ENCODE results near the gene RNF166.

The RNF166 gene

GRCh38 chr16:88687254-88687576 is 19.0 kb downstream of the RNF166 start:
- Histone ChIP-seq H3K27me3 (ENCODE audit: control insufficient read depth, insufficient read depth, low read length) (peaks cover 21% of the 10 kb centered on the region), H3K36me3 (ENCODE audit: control insufficient read depth, insufficient read depth, low read length) (no peaks in the 10 kb centered on the region), H3K4me3 (ENCODE audit: low read length) (no peak overlapping the region), H3K4me1 (ENCODE audit: control insufficient read depth, insufficient read depth, low read length) (no peaks in the 10 kb centered on the region), H3K27ac (ENCODE audit: low read depth, low read length) (no peak overlapping the region), H3K9ac (ENCODE audit: low read length) (no peak overlapping the region)

DNA sequence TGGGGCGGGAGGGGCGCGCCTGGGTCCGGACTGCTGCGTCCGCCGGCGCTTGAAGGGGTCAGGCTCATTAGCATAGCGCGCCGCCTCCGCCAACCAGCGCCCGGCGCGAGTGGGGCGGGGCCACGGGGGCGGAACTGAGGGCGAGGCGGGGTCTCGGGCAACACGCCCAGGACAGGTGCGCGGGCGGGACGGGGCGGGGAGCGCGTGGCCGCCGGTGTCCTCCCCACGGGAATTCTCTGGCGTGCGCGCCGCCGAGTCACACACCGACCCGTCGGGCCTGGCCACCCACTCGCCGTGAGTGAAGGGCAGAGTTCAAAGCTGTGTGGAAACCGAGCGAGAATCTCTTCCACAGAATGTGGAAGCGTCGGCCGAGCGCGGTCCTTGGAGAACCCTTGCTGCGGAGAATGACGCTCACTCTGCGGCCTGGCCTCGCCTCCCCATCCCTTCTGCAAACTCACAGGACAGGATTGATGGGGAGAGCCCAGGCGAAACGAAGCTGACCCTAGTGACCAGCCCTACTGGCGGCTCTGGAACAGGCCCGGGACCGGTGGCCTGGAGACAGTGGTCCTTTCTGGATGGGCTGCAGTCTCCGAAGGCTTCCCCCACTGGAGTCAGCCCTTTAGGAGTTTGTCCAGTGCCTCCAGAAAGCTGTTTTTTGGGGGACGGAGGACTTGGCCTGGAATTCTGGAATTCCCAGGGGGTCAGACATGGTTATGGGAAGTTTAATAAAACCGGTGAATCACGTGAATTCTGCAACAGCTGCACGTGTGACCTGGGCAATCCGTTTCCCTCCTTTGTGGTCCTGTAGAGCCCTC is 19.6 kb downstream of the RNF166 start, which contains the start of gene SNAI3:
Gene SNAI3 (minus strand): TSS at position 69 of the 815 bp plus-strand sequence. CDS start 101 bp downstream, outside the sequence.
- Histone ChIP-seq H3K27ac (ENCODE audit: low read depth, low read length) (no peak within 1 kb of the TSS), H3K36me3 (ENCODE audit: control insufficient read depth, insufficient read depth, low read length) (no peaks in the 10 kb centered on the region), H3K9ac (ENCODE audit: low read length) (no peak within 1 kb of the TSS), H3K4me1 (ENCODE audit: control insufficient read depth, insufficient read depth, low read length) (no peaks in the 10 kb centered on the region), H3K4me3 (ENCODE audit: low read length) (peak within 1 kb of the TSS; percentile 64), H3K27me3 (ENCODE audit: control insufficient read depth, insufficient read depth, low read length) (peaks cover 21% of the 10 kb centered on the region)

DNA sequence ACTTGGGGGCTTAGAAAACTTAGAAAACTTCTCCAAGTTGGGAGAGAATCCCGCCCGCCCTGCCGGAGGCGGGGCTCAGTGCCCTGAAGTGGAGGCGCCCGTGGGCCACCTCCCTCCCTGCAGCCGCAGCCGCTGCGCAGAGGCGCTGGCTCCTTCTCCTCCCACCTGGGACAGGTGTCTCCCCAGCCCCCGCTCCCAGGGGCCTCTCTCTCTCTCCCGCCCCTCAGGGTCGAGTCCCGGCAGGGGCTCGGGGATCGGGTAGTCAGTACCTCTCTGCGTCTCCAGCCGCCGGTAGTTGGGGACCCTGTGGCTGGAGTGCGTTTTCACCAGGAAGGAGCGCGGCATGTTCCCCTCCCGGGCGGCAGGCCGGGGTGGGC is 20.2 kb downstream of the RNF166 start:
- peaks cover 21% of the 10 kb centered on the region for H3K27me3 ChIP-seq (ENCODE audit: control insufficient read depth, insufficient read depth, low read length)
- no peak overlapping the region for H3K27ac ChIP-seq (ENCODE audit: low read depth, low read length)
- no peak overlapping the region for H3K9ac ChIP-seq (ENCODE audit: low read length)
- H3K36me3 ChIP-seq (ENCODE audit: control insufficient read depth, insufficient read depth, low read length) = no peaks in the 10 kb centered on the region
- no peaks in the 10 kb centered on the region for H3K4me1 ChIP-seq (ENCODE audit: control insufficient read depth, insufficient read depth, low read length)
- H3K4me3 ChIP-seq (ENCODE audit: low read length) = peak overlapping the region; percentile 64

- no peaks in the 10 kb centered on the region for H3K4me1 ChIP-seq (ENCODE audit: control insufficient read depth, insufficient read depth, low read length)
- peaks cover 21% of the 10 kb centered on the region for H3K27me3 ChIP-seq (ENCODE audit: control insufficient read depth, insufficient read depth, low read length)
- H3K4me3 ChIP-seq (ENCODE audit: low read length) = peak overlapping the region; percentile 64
- no peaks in the 10 kb centered on the region for H3K36me3 ChIP-seq (ENCODE audit: control insufficient read depth, insufficient read depth, low read length)
- no peak overlapping the region for H3K9ac ChIP-seq (ENCODE audit: low read length)
- no peak overlapping the region for H3K27ac ChIP-seq (ENCODE audit: low read depth, low read length)
Measured at GRCh38 chr16:88685156-88686061, 20.8 kb downstream of the RNF166 start.

DNA sequence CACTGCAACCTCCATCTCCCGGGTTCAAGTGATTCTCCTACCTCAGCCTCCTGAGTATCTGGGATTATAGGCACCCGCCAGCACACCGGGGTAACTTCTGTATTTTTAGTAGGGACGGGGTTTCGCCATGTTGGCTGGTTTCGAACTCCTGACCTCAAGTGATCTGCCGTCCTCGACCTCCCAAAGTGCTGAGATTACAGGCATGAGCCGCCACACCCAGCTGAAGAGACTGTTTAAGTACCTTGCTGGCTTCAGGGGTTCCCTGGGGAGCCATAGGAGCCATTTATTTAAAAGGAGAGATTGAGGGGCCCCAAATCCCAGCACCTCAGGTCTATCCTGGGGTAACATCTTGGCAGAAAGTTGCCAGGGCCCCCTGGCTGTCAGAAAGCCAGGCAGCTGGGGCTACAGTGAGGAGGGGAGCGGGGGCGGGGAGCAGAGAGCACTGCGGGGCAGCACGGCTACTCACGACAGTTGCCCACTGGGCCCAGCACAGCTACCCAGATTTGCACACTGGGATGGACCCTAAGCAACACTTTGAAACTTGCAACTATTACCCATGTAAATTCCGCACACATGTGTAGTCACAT is 21.5 kb downstream of the RNF166 start:
- Histone ChIP-seq H3K27me3 (ENCODE audit: control insufficient read depth, insufficient read depth, low read length) (peaks cover 21% of the 10 kb centered on the region), H3K27ac (ENCODE audit: low read depth, low read length) (no peak overlapping the region), H3K36me3 (ENCODE audit: control insufficient read depth, insufficient read depth, low read length) (no peaks in the 10 kb centered on the region), H3K9ac (ENCODE audit: low read length) (no peak overlapping the region), H3K4me1 (ENCODE audit: control insufficient read depth, insufficient read depth, low read length) (no peaks in the 10 kb centered on the region), H3K4me3 (ENCODE audit: low read length) (no peak overlapping the region)

GRCh38 chr16:88681709-88682451 is 24.3 kb downstream of the RNF166 start:
- Histone ChIP-seq H3K27me3 (ENCODE audit: control insufficient read depth, insufficient read depth, low read length) (peaks cover 12% of the 10 kb centered on the region), H3K9ac (ENCODE audit: low read length) (no peak overlapping the region), H3K36me3 (ENCODE audit: control insufficient read depth, insufficient read depth, low read length) (no peaks in the 10 kb centered on the region), H3K4me3 (ENCODE audit: low read length) (no peak overlapping the region), H3K27ac (ENCODE audit: low read depth, low read length) (no peak overlapping the region), H3K4me1 (ENCODE audit: control insufficient read depth, insufficient read depth, low read length) (no peaks in the 10 kb centered on the region)

DNA sequence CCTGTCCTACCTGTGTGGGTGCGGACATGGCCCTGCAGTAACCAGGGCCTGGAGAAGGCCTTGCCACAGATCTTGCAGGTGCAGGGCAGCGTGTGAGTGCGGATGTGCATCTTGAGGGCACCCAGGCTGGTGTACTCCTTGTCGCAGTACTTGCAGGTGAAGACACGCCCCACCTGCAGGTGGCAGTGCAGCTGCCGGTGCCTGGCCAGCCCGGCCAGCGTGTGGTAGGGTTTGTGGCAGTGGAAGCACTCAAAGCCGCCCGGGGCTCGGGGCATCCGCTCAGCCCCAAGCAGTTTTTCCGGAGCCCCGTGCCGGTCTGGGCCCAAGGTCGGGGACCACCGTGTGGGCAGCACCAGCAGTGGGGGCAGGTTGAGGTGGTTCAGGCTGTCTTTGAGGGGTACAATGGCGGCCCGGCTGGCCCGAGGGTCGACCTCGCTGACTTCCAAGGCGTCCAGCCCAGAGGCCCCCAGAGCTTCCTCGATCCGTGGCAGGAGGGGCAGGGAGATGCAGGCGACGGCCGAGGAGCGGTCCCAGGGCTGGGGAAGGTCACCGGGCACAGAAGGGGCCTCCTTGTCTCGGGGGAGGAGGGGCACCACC is 25.0 kb downstream of the RNF166 start:
- Histone ChIP-seq H3K27me3 (ENCODE audit: control insufficient read depth, insufficient read depth, low read length) (peaks cover 10% of the 10 kb centered on the region), H3K27ac (ENCODE audit: low read depth, low read length) (no peak overlapping the region), H3K4me3 (ENCODE audit: low read length) (no peak overlapping the region), H3K4me1 (ENCODE audit: control insufficient read depth, insufficient read depth, low read length) (no peaks in the 10 kb centered on the region), H3K9ac (ENCODE audit: low read length) (no peak overlapping the region), H3K36me3 (ENCODE audit: control insufficient read depth, insufficient read depth, low read length) (no peaks in the 10 kb centered on the region)

- Histone ChIP-seq H3K4me1 (ENCODE audit: control insufficient read depth, insufficient read depth, low read length) (no peaks in the 10 kb centered on the region), H3K4me3 (ENCODE audit: low read length) (no peak overlapping the region), H3K27me3 (ENCODE audit: control insufficient read depth, insufficient read depth, low read length) (peaks cover 4% of the 10 kb centered on the region), H3K36me3 (ENCODE audit: control insufficient read depth, insufficient read depth, low read length) (no peaks in the 10 kb centered on the region), H3K9ac (ENCODE audit: low read length) (no peak overlapping the region), H3K27ac (ENCODE audit: low read depth, low read length) (no peak overlapping the region)
Measured at GRCh38 chr16:88680554-88681083, 25.6 kb downstream of the RNF166 start.

- Histone ChIP-seq H3K36me3 (ENCODE audit: control insufficient read depth, insufficient read depth, low read length) (no peaks in the 10 kb centered on the region), H3K27me3 (ENCODE audit: control insufficient read depth, insufficient read depth, low read length) (no peaks in the 10 kb centered on the region), H3K9ac (ENCODE audit: low read length) (no peak overlapping the region), H3K4me1 (ENCODE audit: control insufficient read depth, insufficient read depth, low read length) (no peaks in the 10 kb centered on the region), H3K27ac (ENCODE audit: low read depth, low read length) (no peak overlapping the region), H3K4me3 (ENCODE audit: low read length) (no peak overlapping the region)
Measured at GRCh38 chr16:88678224-88678979, 27.8 kb downstream of the RNF166 start.

- no peaks in the 10 kb centered on the region for H3K27me3 ChIP-seq (ENCODE audit: control insufficient read depth, insufficient read depth, low read length)
- no peaks in the 10 kb centered on the region for H3K36me3 ChIP-seq (ENCODE audit: control insufficient read depth, insufficient read depth, low read length)
Measured at GRCh38 chr16:88677721-88678120, 28.5 kb downstream of the RNF166 start.

More at GRCh38 chr16:88677721-88678120, 28.5 kb downstream of the RNF166 start:
- no peak overlapping the region for H3K4me3 ChIP-seq (ENCODE audit: low read length)
- no peaks in the 10 kb centered on the region for H3K4me1 ChIP-seq (ENCODE audit: control insufficient read depth, insufficient read depth, low read length)
- no peak overlapping the region for H3K27ac ChIP-seq (ENCODE audit: low read depth, low read length)
- no peak overlapping the region for H3K9ac ChIP-seq (ENCODE audit: low read length)

Measured in rectal smooth muscle tissue (tissue), 1 donor.